Parathyroid adenoma (tissue), 2 donors: ENCODE measurements around the gene PCYOX1L.

ENCODE experiments used
- H2AFZ ChIP-seq: fragments of 300-600 bp; sonication (generic); one replicate; pipeline ENCODE4 v1.7.0; 2017; ENCODE audit warnings: antibody characterized with exemption, mild to moderate bottlenecking
- H3K27ac ChIP-seq: fragments of 300-600 bp; sonication (generic); one replicate; pipeline ENCODE4 v1.7.0; 2017
- H3K27me3 ChIP-seq: fragments of 300-600 bp; sonication (generic); one replicate; pipeline ENCODE4 v1.7.0; 2017; ENCODE audit warnings: low read length; ENCODE audit not compliant: control insufficient read depth, insufficient read depth
- H3K36me3 ChIP-seq: fragments of 300-600 bp; sonication (generic); one replicate; pipeline ENCODE4 v1.7.0; 2017; ENCODE audit warnings: low read length; ENCODE audit not compliant: control insufficient read depth, insufficient read depth
- H3K4me1 ChIP-seq: fragments of 300-600 bp; sonication (generic); one replicate; pipeline ENCODE4 v1.7.0; 2017; ENCODE audit warnings: control low read depth
- H3K4me2 ChIP-seq: fragments of 300-600 bp; sonication (generic); one replicate; pipeline ENCODE4 v1.7.0; 2017; ENCODE audit warnings: low read length
- H3K4me3 ChIP-seq: fragments of 300-600 bp; sonication (generic); one replicate; pipeline ENCODE4 v1.7.0; 2017; ENCODE audit warnings: low read depth, low read length
- H3K79me2 ChIP-seq: fragments of 300-600 bp; sonication (generic); one replicate; pipeline ENCODE4 v1.7.0; 2017; ENCODE audit warnings: control low read depth
- H3K9ac ChIP-seq: fragments of 300-600 bp; sonication (generic); one replicate; pipeline ENCODE4 v1.7.0; 2017; ENCODE audit warnings: mild to moderate bottlenecking
- H3K9me3 ChIP-seq: fragments of 300-600 bp; sonication (generic); one replicate; pipeline ENCODE4 v1.7.0; 2017; ENCODE audit warnings: low read length; ENCODE audit not compliant: control insufficient read depth
- TF ChIP-seq, protein P1 (sequence below): fragments of 300-600 bp; sonication (generic); IDR thresholded peaks from one replicate; pipeline ENCODE4 v1.7.0; 2017; ENCODE audit warnings: antibody characterized with exemption, mild to moderate bottlenecking
- donor health status: primary hyperparathyroidism.

Gene PCYOX1L

DNA sequence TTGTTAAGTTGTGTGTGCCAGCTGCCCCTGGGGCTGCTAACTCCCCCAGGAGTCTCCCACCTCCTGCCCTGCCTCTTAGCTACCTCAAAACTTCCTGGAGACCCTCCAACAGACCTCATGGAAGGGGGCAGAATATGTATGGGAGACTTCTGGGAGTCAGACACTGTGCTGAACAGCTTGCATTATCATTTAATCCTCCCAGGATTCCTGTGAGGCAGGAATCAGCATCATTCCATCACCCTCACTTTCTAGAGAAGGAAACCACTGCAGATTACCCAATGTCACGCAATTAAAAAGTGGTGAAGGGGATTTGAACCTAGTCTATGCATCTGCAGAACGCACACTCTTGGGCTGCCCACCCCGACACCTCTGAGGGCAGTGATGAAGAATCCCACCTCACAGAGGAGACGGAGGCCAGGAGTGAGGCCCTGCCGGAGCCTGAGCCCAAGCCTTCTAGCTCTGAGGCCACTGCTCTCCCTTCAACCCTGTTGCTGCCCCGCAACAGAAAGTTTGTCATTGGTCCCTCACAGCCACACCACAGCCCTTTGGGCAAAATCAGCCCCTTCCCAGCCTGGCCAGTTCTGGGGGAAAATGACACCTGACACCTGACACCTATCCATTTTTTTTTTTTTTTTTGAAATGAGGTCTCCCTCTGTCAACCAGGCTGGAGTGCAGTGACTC is 51.6 kb downstream of the PCYOX1L start:
- Histone ChIP-seq H3K27me3 (no peaks in the 10 kb centered on the region), H3K36me3 (no peaks in the 10 kb centered on the region), H2AFZ (no peak overlapping the region), H3K27ac (no peak overlapping the region), H3K9me3 (no peaks in the 10 kb centered on the region), H3K4me2 (no peak overlapping the region), H3K4me1 (no peaks in the 10 kb centered on the region), H3K4me3 (peak overlapping the region; percentile 2), H3K9ac (no peak overlapping the region), H3K79me2 (no peaks in the 10 kb centered on the region)
- TF ChIP-seq, protein P1, sequence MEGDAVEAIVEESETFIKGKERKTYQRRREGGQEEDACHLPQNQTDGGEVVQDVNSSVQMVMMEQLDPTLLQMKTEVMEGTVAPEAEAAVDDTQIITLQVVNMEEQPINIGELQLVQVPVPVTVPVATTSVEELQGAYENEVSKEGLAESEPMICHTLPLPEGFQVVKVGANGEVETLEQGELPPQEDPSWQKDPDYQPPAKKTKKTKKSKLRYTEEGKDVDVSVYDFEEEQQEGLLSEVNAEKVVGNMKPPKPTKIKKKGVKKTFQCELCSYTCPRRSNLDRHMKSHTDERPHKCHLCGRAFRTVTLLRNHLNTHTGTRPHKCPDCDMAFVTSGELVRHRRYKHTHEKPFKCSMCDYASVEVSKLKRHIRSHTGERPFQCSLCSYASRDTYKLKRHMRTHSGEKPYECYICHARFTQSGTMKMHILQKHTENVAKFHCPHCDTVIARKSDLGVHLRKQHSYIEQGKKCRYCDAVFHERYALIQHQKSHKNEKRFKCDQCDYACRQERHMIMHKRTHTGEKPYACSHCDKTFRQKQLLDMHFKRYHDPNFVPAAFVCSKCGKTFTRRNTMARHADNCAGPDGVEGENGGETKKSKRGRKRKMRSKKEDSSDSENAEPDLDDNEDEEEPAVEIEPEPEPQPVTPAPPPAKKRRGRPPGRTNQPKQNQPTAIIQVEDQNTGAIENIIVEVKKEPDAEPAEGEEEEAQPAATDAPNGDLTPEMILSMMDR: no peak

DNA sequence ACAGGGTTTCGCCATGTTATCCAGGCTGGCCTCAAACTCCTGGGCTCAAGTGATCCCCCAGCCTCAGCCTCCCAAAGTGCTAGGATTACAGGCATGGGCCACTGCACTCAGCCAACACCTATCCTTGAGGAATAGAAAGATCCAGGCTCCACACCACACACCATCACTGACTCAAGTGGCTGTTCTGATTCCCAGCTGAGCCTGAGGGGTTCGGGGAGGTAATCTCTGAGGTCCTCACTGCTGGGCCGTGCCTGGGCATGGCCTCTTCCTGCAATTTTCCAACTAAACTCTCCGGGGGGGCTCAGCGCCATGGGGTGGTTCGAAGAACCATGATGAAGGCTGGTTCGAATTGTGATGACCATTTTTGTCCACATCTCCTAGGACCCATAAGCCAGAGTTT is 52.2 kb downstream of the PCYOX1L start:
- Histone ChIP-seq H2AFZ (no peak overlapping the region), H3K27ac (no peak overlapping the region), H3K4me3 (no peak overlapping the region), H3K9ac (no peak overlapping the region), H3K79me2 (no peaks in the 10 kb centered on the region), H3K36me3 (no peaks in the 10 kb centered on the region), H3K27me3 (no peaks in the 10 kb centered on the region), H3K4me1 (no peaks in the 10 kb centered on the region), H3K4me2 (no peak overlapping the region), H3K9me3 (no peaks in the 10 kb centered on the region)
- TF ChIP-seq, protein P1: no peak

DNA sequence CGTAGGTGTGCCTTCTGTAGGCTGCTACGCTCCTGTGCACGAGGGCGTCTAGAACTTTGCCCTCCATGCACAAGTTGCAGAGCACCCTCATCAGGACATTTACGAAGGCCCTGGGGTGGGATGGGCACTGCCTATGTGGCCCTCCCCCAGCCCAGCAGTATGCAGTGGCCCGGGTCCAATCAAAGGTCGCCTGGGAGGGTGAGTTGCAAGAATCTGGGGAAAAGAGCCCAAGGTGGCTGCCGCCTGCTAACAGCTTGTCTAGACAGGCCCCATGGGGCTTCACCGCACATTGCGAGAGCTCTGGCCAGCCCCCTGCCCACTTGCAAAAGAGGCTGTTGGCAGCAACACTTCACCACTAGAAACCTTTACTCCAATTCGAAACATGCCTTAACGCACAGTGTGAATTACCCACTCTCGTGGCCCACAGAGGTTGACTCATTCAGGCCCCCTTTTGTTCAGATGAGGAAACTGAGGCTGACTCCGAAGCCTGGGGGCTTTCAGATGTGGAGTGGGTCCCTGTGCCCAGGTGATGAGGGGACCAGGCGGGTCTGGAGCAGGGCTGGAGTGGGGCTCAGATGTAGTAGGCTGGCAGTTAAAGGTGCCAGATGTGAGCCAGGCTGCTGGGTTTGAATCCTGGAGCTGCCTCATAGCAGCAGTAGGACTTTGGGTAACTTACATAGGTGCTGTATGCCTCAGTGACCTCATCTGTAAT is 53.0 kb downstream of the PCYOX1L start:
- H3K36me3 ChIP-seq: no peaks in the 10 kb centered on the region
- H3K9ac ChIP-seq: no peak overlapping the region
- no peak overlapping the region for H2AFZ ChIP-seq
- no peaks in the 10 kb centered on the region for H3K4me1 ChIP-seq
- H3K4me3 ChIP-seq: no peak overlapping the region
- no peaks in the 10 kb centered on the region for H3K9me3 ChIP-seq
- H3K27me3 ChIP-seq: no peaks in the 10 kb centered on the region
- no peaks in the 10 kb centered on the region for H3K79me2 ChIP-seq
- TF ChIP-seq, protein P1: no peak
- H3K4me2 ChIP-seq: no peak overlapping the region
- H3K27ac ChIP-seq: no peak overlapping the region

DNA sequence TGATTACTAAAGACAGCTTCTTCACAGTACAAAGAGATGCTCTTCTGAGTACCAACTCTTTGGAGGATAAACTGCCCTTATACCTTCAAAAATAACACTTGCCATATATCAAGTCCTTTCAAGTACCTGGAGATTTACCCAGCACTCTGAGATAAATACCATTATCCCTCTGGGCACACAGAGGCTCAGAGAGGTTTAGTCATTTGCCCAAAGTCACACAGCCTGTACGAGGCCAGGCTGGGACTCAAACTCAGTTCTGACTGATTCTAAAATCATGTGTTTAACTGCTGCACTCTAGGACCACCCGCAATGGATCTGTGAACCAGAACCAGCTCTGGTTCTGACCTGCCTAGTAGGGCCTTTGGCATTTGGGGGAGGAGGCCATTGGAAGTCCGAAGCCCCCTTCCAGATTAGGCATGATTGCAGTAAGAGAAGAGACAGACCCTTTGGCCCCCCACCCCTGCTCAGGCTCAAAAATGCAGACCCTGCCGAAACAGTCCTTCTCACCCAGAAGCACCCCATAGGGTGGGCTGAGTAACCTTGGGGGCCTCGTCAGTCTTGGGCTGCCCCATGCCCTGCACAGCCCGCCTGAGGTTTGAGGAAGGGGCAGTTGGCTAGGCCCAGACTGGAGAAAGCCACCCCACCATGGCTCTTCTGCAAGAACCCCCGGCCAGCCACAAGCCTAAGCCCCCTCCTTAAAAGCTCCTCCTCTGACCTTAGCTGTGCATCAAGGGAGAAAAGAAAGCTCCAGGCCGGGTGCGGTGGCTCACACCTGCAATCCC is 54.1 kb downstream of the PCYOX1L start:
- TF ChIP-seq, protein P1: no peak
- H3K4me1 ChIP-seq: no peaks in the 10 kb centered on the region
- H3K4me3 ChIP-seq: no peak overlapping the region
- no peaks in the 10 kb centered on the region for H3K79me2 ChIP-seq
- no peaks in the 10 kb centered on the region for H3K36me3 ChIP-seq
- no peak overlapping the region for H3K4me2 ChIP-seq
- H3K9me3 ChIP-seq: no peaks in the 10 kb centered on the region
- no peak overlapping the region for H2AFZ ChIP-seq
- H3K27me3 ChIP-seq: no peaks in the 10 kb centered on the region
- H3K27ac ChIP-seq: no peak overlapping the region
- H3K9ac ChIP-seq: no peak overlapping the region
